GM10248 (cell line): ENCODE results near the gene DNAI1.

Source experiments
- CTCF ChIA-PET: fragments of 300-600 bp; sonication (Branson Sonifier 250); formaldehyde crosslinking; extraction: SDS; loops from one replicate; lab custom pipeline; 2021; ENCODE audit warnings: antibody characterized with exemption; lab: Yijun Ruan, JAX
- POLR2A ChIA-PET: fragments of 350-650 bp; sonication (Branson Sonifier 250); formaldehyde crosslinking; extraction: SDS; loops from one replicate; lab custom pipeline; 2020; ENCODE audit warnings: antibody characterized with exemption; lab: Yijun Ruan, JAX
- DNase-seq: peaks from one replicate; pipeline ENCODE4 v3.0.0; 2012; ENCODE audit errors: extremely low spot score
- TF ChIP-seq, protein P1 (sequence below): IDR thresholded peaks from 2 replicates; pipeline ENCODE4 v1.5.1; 2012; ENCODE audit warnings: mild to moderate bottlenecking, low read depth; ENCODE audit errors: extremely low read depth, missing control alignments, control extremely low read depth

The DNAI1 gene

DNA sequence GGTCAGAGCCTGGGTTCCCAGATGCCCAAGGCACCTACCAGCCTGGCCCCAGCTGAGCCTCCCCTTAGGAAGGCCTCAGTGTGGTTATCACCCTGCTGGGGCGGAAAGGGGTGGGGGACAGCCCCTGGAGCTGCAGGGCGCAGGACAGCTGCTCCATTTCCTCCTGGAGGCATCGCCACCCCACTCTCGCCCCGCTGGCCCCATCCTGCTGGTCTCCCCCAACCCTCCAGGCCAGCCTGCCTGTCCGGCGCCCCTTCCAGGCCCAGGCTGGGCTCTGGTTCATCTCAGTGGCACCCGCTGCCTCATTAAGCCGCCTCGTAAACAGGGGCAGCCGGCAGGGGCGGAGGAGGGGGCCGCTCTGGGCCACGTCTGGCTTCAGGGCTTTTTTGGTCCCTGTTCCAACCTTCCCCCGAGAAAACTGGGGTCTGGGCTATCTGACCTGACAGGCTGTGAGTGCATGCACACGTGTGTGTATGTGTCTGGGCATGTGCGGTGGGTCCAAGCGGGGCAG, 95.0 kb downstream of the DNAI1 start:
- no peak for DNase-seq
- TF ChIP-seq, protein P1, sequence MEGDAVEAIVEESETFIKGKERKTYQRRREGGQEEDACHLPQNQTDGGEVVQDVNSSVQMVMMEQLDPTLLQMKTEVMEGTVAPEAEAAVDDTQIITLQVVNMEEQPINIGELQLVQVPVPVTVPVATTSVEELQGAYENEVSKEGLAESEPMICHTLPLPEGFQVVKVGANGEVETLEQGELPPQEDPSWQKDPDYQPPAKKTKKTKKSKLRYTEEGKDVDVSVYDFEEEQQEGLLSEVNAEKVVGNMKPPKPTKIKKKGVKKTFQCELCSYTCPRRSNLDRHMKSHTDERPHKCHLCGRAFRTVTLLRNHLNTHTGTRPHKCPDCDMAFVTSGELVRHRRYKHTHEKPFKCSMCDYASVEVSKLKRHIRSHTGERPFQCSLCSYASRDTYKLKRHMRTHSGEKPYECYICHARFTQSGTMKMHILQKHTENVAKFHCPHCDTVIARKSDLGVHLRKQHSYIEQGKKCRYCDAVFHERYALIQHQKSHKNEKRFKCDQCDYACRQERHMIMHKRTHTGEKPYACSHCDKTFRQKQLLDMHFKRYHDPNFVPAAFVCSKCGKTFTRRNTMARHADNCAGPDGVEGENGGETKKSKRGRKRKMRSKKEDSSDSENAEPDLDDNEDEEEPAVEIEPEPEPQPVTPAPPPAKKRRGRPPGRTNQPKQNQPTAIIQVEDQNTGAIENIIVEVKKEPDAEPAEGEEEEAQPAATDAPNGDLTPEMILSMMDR: no peak
- CTCF ChIA-PET: no interaction called here
- POLR2A ChIA-PET: no interaction called here

DNA sequence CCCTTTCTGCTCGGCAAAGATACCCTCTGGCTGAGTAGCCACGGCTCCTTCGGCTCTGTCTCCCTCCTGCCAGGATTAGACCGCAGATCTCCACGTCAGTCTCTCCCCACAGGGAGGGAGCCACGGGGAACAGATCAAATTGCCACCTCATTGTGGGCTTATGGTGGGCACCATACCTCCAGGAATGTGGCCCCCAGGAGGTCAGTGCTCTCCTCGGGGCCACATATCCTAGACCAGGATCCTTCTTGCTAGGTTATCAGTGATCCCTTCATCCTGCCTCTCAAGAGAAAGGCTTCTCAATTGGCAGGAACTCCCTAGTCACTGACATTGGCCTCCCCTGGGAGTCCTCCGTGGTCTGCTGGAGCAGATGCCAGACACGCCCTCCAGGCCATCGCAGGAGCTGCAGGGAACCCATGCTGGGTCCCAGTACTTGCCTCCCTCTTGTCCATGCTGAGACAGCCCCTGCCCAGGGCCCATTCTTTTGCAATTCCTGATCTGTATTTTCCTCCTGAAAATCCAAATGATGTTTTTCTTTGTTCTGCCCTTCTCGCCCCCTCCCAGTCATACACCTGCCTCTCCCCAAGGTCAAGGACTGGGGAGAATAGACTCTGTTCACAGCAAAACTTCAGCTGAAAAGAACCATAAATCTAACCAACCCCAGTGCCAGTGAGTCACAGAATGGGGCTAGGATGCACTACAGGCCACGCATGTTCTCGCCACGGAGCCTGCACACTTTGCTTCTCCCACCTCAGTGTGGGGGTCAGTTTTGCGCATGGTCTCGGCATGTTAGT, 95.8 kb downstream of the DNAI1 start:
- ChIA-PET CTCF (no interaction called here), POLR2A (no interaction called here)
- TF ChIP-seq, protein P1: no peak
- no peak for DNase-seq

DNA sequence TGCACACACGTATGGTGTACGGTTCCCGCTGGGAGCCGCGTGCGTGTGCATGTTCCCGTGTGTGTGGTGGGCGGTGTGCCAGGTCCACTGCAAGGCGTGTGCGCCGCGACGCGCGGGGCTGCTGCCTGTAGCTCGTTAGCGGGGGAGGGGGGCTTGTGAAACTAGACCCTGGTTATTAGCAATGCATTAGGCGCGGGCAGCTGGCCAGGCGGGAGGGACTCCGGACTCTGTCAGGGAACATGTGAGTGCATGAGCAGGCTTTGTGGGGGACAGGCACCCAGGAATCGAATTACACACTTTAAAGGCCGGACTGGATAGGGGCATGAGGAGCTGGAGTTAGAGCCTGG, 96.4 kb downstream of the DNAI1 start:
- ChIA-PET POLR2A (no interaction called here), CTCF (interaction anchor here (1.1 kb wide), 2 partner anchors 37 to 79 kb away, joined by 3 to 4 read pairs; no protein-coding TSS in a partner anchor)
- TF ChIP-seq, protein P1: no peak
- DNase-seq: no peak

DNA sequence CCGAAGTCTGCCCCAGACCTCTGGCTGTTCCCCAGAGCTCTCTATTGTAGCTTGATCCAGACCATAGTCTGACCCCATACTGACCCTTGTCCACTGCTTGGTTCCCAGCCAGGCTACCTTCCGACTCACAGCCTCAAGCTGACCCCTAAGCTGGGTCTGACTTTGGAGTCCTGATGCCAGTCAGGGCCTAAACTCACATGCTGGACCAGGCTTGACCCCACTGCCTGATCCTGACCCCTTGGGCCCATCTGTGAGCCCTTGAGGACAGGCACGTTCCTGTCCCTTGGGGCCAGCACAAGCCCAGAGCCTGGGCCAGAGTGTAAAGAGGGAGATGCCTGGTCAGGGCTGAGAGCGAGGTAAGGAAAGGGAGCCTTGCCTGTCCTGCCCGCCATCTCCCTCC, 96.9 kb downstream of the DNAI1 start:
- DNase-seq: no peak
- ChIA-PET CTCF (interaction anchor here (1.1 to 1.9 kb wide), 3 partner anchors 8 to 79 kb away, joined by 3 to 5 read pairs (median 4); no protein-coding TSS in a partner anchor), POLR2A (no interaction called here)
- TF ChIP-seq, protein P1: no peak

DNA sequence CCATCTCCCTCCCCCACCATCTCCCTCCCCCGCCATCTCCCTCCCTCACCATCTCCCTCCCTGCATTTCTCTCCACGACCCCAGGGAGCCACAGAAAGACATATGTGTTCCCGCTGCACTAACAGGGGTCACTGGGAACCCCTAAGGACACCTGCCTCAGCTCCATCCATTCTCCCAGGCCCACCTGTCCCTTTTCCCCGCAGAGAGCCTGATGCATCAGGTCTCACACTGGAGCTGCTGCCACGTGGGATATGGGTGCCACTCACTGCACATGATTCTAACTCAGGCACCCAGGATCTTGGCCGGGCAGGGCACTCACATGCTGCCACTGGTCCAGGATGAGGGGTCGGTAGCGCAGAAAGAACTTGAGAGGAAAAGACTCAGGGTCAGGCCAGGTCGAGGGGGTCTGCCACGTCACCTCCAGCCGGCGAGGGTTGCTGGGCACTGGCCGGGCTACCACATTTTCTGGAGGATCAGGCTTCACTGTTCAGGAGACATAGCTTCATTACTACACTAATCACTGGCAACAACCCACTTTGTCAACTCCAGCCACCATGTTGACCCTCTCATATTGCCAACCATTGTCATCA, 97.4 kb downstream of the DNAI1 start:
- CTCF ChIA-PET: interaction anchor here (1.1 to 1.9 kb wide), 3 partner anchors 8 to 78 kb away, joined by 3 to 5 read pairs (median 4); no protein-coding TSS in a partner anchor

DNA sequence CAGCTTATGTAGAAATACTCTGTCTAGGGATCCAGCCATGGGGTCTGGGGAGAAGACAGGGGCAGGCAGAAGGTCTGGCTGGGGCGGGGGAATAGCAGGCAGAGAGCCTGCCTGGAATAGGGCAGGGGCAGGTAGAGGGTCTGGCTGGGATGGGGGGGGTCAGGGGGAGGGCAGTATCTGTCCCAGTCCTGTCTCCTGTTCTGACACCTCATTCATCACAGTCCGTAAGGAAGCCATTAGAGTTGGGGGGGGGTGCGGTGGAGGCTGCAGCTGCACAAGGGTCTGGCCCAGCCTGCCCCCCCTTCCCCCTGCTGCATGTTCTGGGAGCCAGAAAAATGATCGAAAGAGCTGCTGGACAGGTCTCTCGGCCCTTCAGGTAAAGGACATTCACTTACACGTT, 98.3 kb downstream of the DNAI1 start:
- POLR2A ChIA-PET: no interaction called here
- no peak for DNase-seq
- CTCF ChIA-PET: interaction anchor here (1.9 kb wide), 1 partner anchor 9 kb away, joined by 5 read pairs; no protein-coding TSS in a partner anchor
- TF ChIP-seq, protein P1: no peak

More for the DNA sequence above, 97.4 kb downstream of the DNAI1 start:
- POLR2A ChIA-PET: no interaction called here
- TF ChIP-seq, protein P1: no peak
- DNase-seq: no peak
